Endothelial cell of umbilical vein (primary cell): ENCODE results near the gene DMD. TPM values are rescaled to one million over a fixed set of nuclear protein-coding genes. Genes with fewer than 3 reads are reported as not detected.
A peak's percentile ranks its signal among the peaks of the same experiment; 100 is the strongest.

Experiments used
- Bru-seq: library from RNA; stranded (reverse); fragments of 400-500 nt; gene quantifications from one replicate; lab custom pipeline; 2021; lab: Mats Ljungman, UMichigan
- BruChase-seq, 2 experiments: library from RNA; stranded (reverse); fragments of 400-500 nt; gene quantifications; one replicate each; lab custom pipeline; 2021; lab: Mats Ljungman, UMichigan
- BruUV-seq: library from RNA; stranded (reverse); fragments of 400-500 nt; replicated peaks from 2 replicates; lab custom pipeline; 2021; lab: Mats Ljungman, UMichigan
- CTCF ChIA-PET: fragments of 300-600, 350-600 bp; sonication (Branson Sonifier 250); formaldehyde crosslinking; loops from one replicate; lab custom pipeline; 2021; ENCODE audit warnings: antibody characterized with exemption, inconsistent platforms; lab: Charles Lee
- POLR2A ChIA-PET: fragments of 300-600, 350-600 bp; sonication (Branson Sonifier 250); formaldehyde crosslinking; loops from one replicate; lab custom pipeline; 2021; ENCODE audit warnings: antibody characterized with exemption, inconsistent platforms; lab: Charles Lee
- DNase-seq: peaks from one replicate; pipeline ENCODE4 v3.0.0-alpha.2; 2011; ENCODE audit warnings: low read depth, low spot score
- FAIRE-seq: peaks from 2 replicates; lab custom pipeline; 2011; peaks lifted over from hg19 to GRCh38; lab: Jason Lieb, UNC
- H2AFZ ChIP-seq: 2 replicates; pipeline ENCODE4 v1.6.0; 2012; ENCODE audit warnings: low read depth, low read length, control low read depth, inconsistent platforms
- H3K27ac ChIP-seq: 2 replicates; pipeline ENCODE4 v1.5.1; 2011; ENCODE audit warnings: low read depth, mild to moderate bottlenecking, control low read depth, low read length, moderate library complexity; ENCODE audit not compliant: insufficient read depth
- H3K27me3 ChIP-seq, 2 experiments: 2 replicates each; pipeline versions ENCODE4 v1.6.0 to v1.6.1; 2011; ENCODE audit warnings: low read length in 2 of 2, mixed read lengths in 1 of 2; ENCODE audit not compliant: control insufficient read depth in 2 of 2, insufficient read depth in 2 of 2
- H3K36me3 ChIP-seq, 2 experiments: 2 replicates in 1 of 2; 3 replicates in 1 of 2; pipeline ENCODE4 v1.5.1; 2011; ENCODE audit warnings: low read length in 2 of 2, mild to moderate bottlenecking in 1 of 2, moderate library complexity in 1 of 2; ENCODE audit not compliant: control insufficient read depth in 2 of 2, insufficient read depth in 2 of 2; ENCODE audit errors: extremely low read depth in 1 of 2
- H3K4me1 ChIP-seq: 3 replicates; pipeline ENCODE4 v1.5.1; 2011; ENCODE audit warnings: mild to moderate bottlenecking, low read length; ENCODE audit not compliant: control insufficient read depth, insufficient read depth; ENCODE audit errors: extremely low read depth
- H3K4me2 ChIP-seq: 2 replicates; pipeline ENCODE4 v1.6.1; 2011; ENCODE audit warnings: low read length, control low read depth, mixed read lengths; ENCODE audit not compliant: insufficient read depth
- H3K4me3 ChIP-seq, 3 experiments: fragments of 200-600 bp in 1 of 3; sonication (generic), shearing (Covaris generic) in 1 of 3; replicated peaks in 1 of 3; 2 replicates each; pipeline ENCODE4 v1.5.1; 2011 to 2016; ENCODE audit warnings: control low read depth in 3 of 3, low read length in 3 of 3, mild to moderate bottlenecking in 2 of 3, inconsistent platforms in 1 of 3, low read depth in 1 of 3, moderate library complexity in 1 of 3; ENCODE audit not compliant: insufficient read depth in 1 of 3
- H3K79me2 ChIP-seq: 2 replicates; pipeline ENCODE4 v1.6.0; 2012; ENCODE audit warnings: low read length, inconsistent platforms; ENCODE audit not compliant: control insufficient read depth, insufficient read depth
- H3K9ac ChIP-seq: replicated peaks from 2 replicates; pipeline ENCODE3; 2011; ENCODE audit warnings: low read length, control low read depth; ENCODE audit not compliant: insufficient read depth; ENCODE audit errors: extremely low read depth
- H3K9me1 ChIP-seq: replicated peaks from 3 replicates; pipeline ENCODE4 v1.6.0; 2011; ENCODE audit warnings: mild to moderate bottlenecking, low read length; ENCODE audit not compliant: control insufficient read depth, insufficient read depth; ENCODE audit errors: extremely low read depth
- H3K9me3 ChIP-seq: replicated peaks from 2 replicates; pipeline ENCODE4 v1.5.1; 2012; ENCODE audit warnings: low read length, inconsistent platforms; ENCODE audit not compliant: control insufficient read depth, insufficient read depth
- H4K20me1 ChIP-seq: replicated peaks from 2 replicates; pipeline ENCODE3; 2011; ENCODE audit warnings: mild to moderate bottlenecking, low read length; ENCODE audit not compliant: control insufficient read depth, insufficient read depth; ENCODE audit errors: extremely low read depth
- FOS ChIP-seq: IDR thresholded peaks from 2 replicates; pipeline ENCODE4 v1.6.1; 2011; ENCODE audit warnings: mild to moderate bottlenecking, low read length, moderate library complexity, borderline replicate concordance; ENCODE audit not compliant: insufficient read depth
- JUN ChIP-seq: IDR thresholded peaks from 2 replicates; pipeline ENCODE4 v1.6.1; 2011; ENCODE audit warnings: borderline replicate concordance, low read depth; ENCODE audit not compliant: insufficient read length, insufficient read depth
- POLR2A ChIP-seq: IDR thresholded peaks from 2 replicates; pipeline ENCODE4 v1.6.1; 2012; ENCODE audit warnings: low read depth, mild to moderate bottlenecking, control low read depth, low read length
- POLR2AphosphoS5 ChIP-seq: IDR thresholded peaks from 2 replicates; pipeline ENCODE4 v1.6.1; 2012; ENCODE audit warnings: low read depth, mild to moderate bottlenecking, control low read depth, low read length, moderate library complexity; ENCODE audit not compliant: insufficient read depth
- dilution Hi-C: fragments of 300-500 bp; cut with MboI; formaldehyde crosslinking; loops from one replicate; pipeline ENCODE4 v1.15.0; 2019; ENCODE audit warnings: low sequenced_read_pairs; ENCODE audit not compliant: extremely low pct_ligation_motif_present
- intact Hi-C: fragments of 100-400 bp; cut with micrococcal nuclease; formaldehyde crosslinking; loops from one replicate; pipeline ENCODE4 v1.10.0; 2022
- long read RNA-seq: library from polyadenylated mRNA; stranded (forward); transcript quantifications from one replicate; pipeline ENCODE4 v2.0.0, GENCODE V29; 2021
- polyA minus RNA-seq, 3 experiments: library from RNA; depleted of rRNA, polyadenylated mRNA; stranded (reverse); fragments of >200 nt; gene quantifications; 1 replicate in 1 of 3; 2 replicates in 2 of 3; pipeline ENCODE4 v1.2.3, GENCODE V29; 2011
- polyA plus RNA-seq, 4 experiments: library from polyadenylated mRNA; depleted of rRNA in 3 of 4; stranded (reverse) in 3 of 4; unstranded in 1 of 4; fragments of >200 nt; gene quantifications; 2 replicates each; pipeline versions ENCODE4 v1.2.1 to v1.2.3, GENCODE V29; 2011 to 2012; ENCODE audit warnings: missing spikeins in 1 of 4
- total RNA-seq: library from RNA; stranded (reverse); gene quantifications from 2 replicates; pipeline ENCODE4 v1.2.3, GENCODE V29; 2021

The DMD gene
- total RNA-seq (7.3 and 12.6 TPM in 2 replicates), polyA plus RNA-seq (6.4 and 9.0 TPM in 2 replicates), polyA minus RNA-seq (23.3 and 28.9 TPM in 2 replicates), Bru-seq, nascent RNA (percentile 33 among the genes with signal in this experiment), BruChase-seq, experiment 1, labeled RNA remaining after a 6-hour chase (percentile 34 among the genes with signal in this experiment), BruChase-seq, experiment 2, labeled RNA remaining after a 2-hour chase (percentile 32 among the genes with signal in this experiment)
- polyA plus RNA-seq (2011; cell fraction: cytosol; rRNA removed) = 8.1 and 9.9 TPM in 2 replicates
- 20.9 and 23.9 TPM in 2 replicates for polyA plus RNA-seq (2011; cell fraction: nucleus; rRNA removed)
- 10.9 and 11.1 TPM in 2 replicates for polyA plus RNA-seq (2012)
- polyA minus RNA-seq (2011; cell fraction: cytosol; rRNA and poly(A)+ RNA removed) = 8.5 TPM
- polyA minus RNA-seq (2011; cell fraction: nucleus; rRNA and poly(A)+ RNA removed) = 45.6 and 61.3 TPM in 2 replicates
- long read RNA-seq, full-length matches to known transcripts = 3 of 10 reads
- long read RNA-seq, partial matches to known transcripts = 0 of 10 reads
- long read RNA-seq, other reads (novel, unspliced or antisense) = 7 of 10 reads

- FAIRE-seq (peak; percentile 67), DNase-seq (peak; percentile 88)
- TF ChIP-seq JUN (no peak), FOS (peak; percentile 44), POLR2AphosphoS5 (peak; percentile 47), POLR2A (peak; percentile 56)
- no peaks in the 10 kb centered on the region for H3K9me3 ChIP-seq
- dilution Hi-C loops = no loop called here
- intact Hi-C loops = loop anchor here (2.0 kb wide), 3 partner anchors 17 to 77 kb away; no protein-coding TSS in a partner anchor
- H3K36me3 ChIP-seq = no peaks in the 10 kb centered on the region
- ChIA-PET POLR2A (no interaction called here), CTCF (no interaction called here)
- H3K27ac ChIP-seq = peak within 1 kb of the TSS; percentile 51
- no peaks in the 10 kb centered on the region for H3K9me1 ChIP-seq
- H3K4me1 ChIP-seq = peaks cover 8% of the 10 kb centered on the region
- H3K4me3 ChIP-seq = peak within 1 kb of the TSS; percentile 26 to 79 (median 53)
- no peaks in the 10 kb centered on the region for H3K27me3 ChIP-seq
- peak within 1 kb of the TSS; percentile 76 for H3K4me2 ChIP-seq
- peak within 1 kb of the TSS; percentile 78 for H3K9ac ChIP-seq
- BruUV-seq = TSS peak; percentile 85
- H3K79me2 ChIP-seq = peaks cover 8% of the 10 kb centered on the region
- H2AFZ ChIP-seq = no peak within 1 kb of the TSS
- H4K20me1 ChIP-seq = no peaks in the 10 kb centered on the region
Measured at GRCh38 chrX:33211356-33212260, at the start of gene DMD. TSS of gene DMD (minus strand) at chrX:33211549. CDS start at chrX:33211312, 237 bp downstream.
